Activated CD8-positive, alpha-beta memory T cell treated with anti-CD3 and anti-CD28 coated beads for 4 hours (primary cell): Measurements from ENCODE around the gene PIAS2.
A peak's percentile ranks its signal among the peaks of the same experiment; 100 is the strongest.
"Not testable (repeated sequence)": the region's sequence is repeated elsewhere in the genome, so short reads cannot be mapped to it uniquely, and the experiment has no call there.

Source experiments
- DNase-seq, 2 donors: peaks; one replicate each; pipeline ENCODE4 v3.0.0-alpha.2; 2020; ENCODE audit warnings: low read depth in 2 of 2

The PIAS2 gene, protein sequence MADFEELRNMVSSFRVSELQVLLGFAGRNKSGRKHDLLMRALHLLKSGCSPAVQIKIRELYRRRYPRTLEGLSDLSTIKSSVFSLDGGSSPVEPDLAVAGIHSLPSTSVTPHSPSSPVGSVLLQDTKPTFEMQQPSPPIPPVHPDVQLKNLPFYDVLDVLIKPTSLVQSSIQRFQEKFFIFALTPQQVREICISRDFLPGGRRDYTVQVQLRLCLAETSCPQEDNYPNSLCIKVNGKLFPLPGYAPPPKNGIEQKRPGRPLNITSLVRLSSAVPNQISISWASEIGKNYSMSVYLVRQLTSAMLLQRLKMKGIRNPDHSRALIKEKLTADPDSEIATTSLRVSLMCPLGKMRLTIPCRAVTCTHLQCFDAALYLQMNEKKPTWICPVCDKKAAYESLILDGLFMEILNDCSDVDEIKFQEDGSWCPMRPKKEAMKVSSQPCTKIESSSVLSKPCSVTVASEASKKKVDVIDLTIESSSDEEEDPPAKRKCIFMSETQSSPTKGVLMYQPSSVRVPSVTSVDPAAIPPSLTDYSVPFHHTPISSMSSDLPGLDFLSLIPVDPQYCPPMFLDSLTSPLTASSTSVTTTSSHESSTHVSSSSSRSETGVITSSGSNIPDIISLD

DNA sequence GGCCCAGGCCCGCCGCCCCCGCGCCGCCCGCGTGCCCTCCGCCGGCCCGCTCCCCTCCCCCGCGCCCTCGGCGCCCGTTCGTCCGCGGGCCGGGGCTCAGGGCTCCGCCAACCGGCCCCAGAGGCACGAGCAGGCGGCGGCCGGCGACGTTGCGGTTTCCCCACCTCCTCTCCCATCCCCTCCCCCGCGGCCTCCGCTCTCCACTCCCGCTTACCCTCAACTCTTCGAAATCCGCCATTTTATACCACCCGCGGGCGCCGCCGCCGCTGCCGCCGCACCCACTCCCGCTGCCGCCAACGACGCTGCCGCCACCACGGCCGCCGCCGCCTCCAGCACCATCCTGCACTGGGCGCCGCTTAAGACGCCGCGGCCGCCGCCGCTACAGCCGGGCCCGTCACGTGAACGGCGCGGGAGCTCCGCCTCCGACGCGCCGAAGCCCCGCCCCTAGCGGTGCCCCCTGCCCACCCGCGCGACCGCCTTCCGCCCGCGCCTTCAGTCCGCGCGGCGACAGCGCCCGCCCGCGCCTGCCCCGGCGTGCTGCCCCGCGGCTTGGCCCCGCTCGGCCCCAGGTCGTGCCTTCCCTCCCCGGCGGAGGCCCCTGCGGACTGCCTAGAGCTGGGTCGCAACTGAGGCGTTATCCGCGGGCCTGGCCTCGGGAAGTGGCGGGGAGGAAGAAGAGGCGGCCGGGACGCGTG, at the start of gene PIAS2, which contains the start of gene KATNAL2:
PIAS2 (minus strand) TSS at position 400 of the 695 bp plus-strand sequence; CDS start at position 238, 162 bp downstream.
KATNAL2 (plus strand) TSS at position 495 of the 695 bp plus-strand sequence. CDS start 29,271 bp downstream, outside the sequence.
- peak; percentile 45 to 47 for DNase-seq

DNA sequence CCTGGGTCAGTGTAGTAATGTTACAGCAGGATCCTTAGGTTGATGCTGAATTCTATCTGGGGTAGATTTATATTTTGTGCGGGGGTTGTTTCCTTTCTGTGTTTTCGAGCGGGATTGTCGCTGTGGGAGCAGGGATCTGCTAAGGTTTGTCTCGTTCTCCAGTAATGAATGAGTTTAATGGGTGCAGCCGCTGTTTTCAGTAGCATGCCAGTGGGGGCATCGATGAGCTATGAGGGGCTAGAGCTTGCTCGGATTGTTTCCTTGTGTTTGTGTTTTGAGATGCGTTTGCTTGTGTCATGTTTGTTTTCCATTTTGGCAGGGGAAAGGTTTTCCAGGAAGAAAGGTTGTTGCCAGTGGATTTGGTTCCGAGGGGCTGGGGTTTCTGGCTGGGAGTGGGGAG, 49.0 kb upstream of the PIAS2 start:
- DNase-seq = not testable (repeated sequence)

DNA sequence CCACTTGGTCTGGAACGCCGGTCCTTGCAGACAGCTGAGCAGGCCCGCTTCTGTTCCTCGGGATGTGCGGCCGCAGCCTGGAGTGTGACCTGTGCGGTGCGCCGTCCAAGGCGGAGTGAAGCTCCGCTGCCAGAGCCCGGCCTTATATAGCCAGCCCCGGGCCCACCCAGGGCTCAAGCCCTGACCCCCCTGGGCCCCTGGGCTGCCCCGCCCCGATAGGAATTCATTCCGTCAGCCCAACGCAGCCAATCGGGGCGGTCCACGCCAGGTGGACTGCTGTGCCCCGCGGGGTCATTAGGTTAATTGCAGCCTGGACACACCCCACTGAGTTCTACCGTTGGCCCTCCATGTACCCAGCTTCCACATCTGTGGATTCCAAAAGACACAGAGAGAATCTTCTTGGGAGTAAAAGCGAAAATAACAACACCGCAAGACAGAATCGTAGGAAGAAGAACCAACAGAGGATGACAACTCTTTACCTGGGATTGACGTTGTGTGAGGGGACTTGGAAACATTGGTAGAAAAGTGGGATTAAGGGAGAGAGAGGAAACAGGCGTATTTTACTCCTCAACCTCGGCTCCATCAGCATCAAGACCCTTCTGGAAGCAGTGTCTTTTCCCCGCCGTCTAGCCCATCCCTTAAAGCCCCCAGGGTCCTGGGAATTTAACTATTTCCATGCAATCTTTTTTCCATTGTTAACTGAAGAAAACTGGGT, 47.4 kb upstream of the PIAS2 start:
- not testable (repeated sequence) for DNase-seq

DNA sequence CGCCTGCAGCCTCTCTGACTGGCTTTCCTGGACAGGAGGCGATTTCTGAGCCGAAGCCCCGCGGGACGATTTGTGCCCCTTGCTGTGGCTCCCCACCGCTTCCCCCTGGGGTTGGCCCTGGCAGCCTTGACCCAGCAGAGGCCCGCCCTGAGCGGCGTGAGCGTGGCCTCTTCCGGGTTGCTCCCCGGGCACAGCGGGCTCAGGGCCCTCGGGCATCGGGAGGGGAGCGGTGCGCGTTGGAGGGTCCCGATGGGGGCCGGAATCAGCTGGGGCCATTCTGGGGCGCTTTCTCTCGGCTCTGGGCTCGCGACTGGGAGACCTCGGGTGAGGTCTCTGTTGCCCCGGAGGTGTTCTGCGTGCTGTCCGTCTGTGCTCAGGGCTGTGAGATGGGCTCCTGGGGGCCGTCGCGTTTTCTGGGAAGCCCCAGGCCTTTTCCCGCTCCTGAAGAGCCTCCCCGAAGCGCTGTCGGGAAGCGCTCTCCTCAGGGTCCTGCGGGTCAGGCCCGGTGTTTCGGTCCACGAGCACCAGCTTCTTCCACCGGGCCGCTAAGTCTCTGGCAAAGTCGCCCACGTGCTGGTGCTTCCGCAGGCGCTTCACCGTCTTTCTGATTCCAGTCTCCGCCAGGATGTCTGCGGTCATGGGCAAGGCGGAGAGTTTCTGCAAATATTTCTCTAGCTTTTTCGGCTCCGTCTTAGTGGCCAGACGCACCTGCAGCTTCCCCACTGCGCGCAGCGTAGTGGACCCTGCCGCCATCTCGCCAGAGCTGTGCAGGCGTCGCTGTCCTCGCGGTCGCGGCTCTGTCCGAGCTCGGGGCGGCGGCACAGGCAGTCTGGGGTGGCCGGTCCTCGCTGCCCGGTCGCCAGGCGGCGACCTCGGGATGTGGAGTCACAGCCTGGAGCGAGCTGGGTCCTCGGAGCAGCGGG, 46.6 kb upstream of the PIAS2 start:
- not testable (repeated sequence) for DNase-seq

DNA sequence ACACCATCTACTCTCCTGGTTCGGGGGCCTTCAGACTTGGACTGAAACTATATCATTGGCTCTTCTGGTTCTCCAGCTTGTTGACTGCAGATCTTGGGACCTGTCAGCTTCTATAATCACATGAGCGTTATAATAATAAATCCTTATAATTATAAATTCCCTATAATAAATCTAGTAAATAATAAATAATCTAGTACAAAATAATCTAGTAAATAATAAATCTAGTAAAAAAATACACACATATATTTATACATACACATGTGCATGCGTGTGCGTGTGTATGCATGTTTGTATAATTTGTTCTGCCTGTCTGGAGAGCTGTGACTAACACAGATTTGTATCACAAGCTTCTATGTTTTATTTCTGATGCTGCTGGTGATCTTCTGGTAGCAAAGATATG, 40.9 kb upstream of the PIAS2 start:
- DNase-seq = no peak

DNA sequence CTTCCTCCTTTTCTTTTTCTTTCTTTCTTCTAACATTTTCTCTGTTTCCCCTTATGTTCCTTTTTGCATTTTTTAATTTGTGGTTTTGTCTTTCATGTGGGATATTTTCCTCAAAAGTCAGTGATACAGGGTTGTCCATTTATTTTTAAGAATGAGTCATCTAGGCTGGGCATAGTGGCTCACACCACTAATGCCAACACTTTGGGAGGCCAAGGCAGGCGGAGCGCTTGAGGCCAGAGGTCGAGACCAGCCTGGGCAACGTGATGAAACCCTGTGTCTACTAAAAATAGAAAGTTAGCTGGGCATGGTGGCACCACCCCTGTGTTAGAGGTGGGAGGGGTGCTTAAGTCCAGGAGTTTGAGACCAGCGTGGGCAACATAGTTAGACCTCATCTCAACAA, 35.9 kb upstream of the PIAS2 start:
- DNase-seq = no peak

DNA sequence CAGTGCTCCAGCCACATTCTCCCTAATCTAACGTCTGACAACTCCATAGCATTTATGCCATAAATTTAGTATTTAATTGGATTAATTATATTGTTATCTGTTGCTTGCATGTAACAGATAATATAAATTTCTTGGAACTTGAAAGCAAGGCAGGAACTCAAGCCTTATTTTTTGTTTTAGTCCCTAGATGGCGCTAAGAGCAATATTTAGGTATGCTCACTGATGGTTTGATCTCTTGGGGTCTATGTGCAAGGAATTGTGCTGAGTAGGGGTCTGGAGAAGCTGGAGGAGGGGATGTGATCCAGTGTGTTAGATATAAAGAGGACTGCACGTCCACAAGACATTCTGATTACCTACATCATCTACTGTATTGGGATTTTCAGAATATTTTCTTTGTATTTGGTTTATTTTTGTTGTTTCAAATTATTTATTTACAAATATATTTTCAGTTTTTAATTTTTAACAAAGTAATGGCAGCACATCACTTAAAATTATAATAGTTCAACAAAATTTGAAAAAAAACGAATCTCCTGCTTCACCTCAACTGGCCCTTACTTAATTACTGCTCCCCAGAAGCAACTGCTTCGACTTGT, 32.9 kb upstream of the PIAS2 start:
- no peak for DNase-seq

DNA sequence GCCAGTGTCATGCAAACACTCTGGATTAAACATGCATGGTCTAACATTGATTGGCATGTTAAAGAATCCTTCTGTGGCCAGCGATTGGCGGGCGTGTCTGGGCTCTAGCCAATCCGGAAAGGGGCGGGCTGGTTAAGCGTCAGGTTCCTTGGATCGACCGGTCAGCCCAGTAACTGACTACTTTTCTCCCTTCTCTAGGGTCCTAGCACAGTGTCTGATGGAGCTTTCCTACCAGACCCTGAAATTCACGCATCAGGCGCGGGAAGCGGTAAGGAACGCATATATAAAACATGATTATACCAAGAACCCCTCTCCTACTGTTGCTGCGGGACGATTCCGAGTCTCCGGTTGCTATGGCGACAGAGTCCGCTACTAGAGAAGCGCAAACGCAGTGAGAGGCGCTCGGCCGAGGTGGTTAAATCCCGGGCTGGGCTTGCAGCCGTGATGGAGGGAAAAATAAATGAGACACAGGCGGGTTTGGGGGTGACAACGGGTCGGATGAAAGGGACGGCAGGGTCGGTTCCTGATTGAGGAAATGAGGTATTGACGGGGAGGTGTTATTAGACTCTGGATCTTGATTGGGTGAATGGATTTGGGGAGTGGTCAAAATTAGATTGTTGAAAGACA, 29.5 kb upstream of the PIAS2 start:
- DNase-seq = no peak

DNA sequence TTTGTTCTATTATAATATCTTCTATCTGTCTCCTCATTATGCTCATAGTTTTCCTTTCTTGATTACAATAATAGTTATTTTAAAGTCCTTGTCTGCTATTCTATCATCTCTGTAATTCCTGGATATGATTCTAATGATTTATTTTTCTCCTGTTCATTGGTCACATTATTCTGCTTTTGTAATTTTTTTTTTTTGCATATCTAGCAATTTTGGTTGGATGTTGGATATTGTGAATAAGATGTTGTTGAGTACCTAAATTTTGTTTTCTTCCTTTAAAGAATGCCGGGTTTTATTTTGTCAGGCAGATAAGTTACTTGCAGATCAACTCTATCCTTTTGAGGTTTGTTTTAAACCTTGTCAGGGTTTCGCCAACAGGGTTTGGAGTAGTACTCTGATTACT, 25.3 kb upstream of the PIAS2 start:
- no peak for DNase-seq

DNA sequence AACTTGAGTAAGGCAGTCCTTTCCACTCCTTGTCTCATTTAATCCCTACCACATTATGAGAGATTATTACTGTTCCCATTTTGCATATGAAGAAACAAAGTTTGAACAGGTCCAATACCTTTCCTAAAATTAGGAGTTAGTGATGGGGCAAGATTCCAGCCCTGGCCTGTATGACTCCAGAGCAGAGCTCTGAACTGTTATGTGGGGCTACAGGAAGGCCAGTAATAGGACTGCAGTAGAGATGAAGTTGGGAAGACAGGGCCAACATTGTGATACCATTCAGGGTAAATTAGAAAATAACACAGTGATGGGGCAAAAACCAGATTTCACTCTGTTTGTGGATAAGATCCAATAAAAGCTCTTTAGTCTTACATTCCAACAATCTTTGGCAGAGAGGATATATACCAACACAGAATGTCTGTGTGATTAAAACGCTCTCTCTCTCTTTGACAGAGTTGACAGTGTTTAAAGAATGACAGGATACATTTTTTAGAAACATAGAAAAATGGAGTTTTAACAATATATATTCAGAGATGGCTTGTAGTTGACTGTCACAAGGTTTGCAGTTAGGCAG, 22.8 kb upstream of the PIAS2 start:
- DNase-seq = no peak

DNA sequence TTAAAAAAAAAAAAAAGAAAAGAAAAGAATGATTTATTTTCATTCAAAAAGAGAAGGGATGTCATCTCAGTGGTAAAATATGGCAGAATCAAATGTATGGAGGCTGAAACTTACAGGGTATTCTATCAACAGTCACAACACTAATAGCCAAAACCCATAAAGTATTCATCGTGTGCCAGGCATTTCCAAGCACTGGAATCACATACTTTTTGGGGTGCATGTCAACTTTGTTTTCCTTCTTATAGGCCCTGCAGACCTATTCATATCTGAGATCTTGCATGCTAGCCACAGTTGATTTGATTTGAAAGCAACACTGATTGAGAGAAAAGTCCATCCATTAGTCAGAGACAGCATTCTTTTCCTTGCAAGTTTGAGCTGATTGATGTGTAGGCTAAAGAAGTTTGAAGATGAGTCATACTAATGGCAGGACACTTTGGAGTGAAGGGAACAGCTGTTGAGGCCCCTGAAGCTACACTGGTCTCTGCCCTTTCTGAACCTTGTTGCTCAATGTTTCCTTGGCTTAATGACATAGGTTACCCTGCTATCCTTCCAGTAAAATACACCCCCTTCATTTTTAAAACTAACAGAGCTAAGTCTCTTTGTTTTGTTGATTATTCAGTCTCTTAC, 22.1 kb upstream of the PIAS2 start:
- no peak for DNase-seq

DNA sequence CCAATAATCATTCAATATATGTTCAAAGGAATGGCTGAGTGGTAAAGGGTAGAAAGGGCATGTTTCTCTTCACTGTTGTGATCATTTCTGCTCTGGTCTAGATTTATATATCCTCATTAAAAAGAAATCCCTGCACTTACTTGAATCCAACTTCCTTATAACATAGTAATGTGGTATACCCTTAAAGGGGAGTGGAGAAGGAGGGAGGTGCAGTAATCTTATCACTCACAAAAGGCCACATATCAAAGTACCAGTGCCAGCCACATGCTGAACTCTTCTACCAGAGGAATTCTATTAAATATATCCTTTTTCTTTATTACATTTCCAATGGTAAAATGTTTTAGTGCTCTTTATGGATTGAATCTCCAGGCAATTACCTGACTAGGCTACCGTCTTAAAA, 3.3 kb upstream of the PIAS2 start:
- DNase-seq = no peak

DNA sequence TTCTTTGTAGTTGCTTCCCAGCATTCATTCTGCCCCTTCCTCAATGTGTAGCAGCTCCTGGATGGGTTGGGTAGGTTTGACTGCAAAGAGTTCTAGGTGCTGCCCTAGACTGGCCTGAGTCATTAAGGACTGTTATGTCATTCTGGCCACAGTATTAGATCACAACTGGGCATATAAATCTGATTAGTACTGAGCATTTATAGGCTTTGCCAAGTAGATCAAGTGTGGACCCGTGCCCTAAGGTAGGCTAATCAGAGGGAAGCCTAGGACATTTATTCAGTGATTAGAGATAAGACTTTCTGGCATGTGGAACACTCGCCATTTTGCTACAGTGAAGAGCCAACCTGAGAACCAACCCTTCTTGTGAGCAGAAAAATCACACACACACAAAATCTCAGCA, 2.8 kb upstream of the PIAS2 start:
- DNase-seq = no peak

DNA sequence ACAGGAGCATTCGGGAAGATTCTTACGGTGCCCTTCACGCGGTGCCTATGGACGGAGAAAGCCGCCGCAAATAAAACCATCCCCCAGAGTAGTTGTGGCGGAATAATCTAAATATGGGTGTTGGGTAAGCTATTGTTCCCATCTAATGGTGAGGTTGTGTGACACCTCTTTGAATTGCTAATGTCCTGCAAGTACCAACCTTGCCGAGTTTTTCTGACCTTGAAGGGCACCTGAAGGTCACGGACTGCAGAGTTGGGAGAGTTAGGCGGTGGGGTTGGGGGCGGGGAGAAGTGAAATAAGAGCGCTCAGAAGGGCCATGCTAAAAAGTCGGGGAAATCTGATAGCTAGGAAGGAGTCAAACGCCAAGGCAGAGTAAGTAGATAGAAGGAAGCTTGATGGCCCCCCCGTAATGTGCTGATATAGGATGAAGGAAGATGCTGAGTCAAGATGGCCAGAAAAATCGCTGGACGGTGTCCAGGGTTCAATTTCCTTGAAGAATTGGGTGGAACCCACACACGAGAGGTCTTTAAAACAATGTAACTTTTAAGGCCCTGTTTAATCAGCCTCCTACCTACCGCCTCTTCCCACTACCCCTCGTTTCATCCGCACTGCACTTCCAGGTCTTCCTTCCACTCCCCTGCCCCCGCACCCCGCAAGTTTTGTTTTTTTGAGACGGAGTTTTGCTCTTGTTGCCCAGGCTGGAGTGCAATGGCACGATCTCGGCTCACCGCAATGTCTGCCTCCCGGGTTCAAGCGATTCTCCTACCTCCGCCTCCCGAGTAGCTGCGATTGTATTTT, 695 bp upstream of the PIAS2 start:
- no peak for DNase-seq

DNA sequence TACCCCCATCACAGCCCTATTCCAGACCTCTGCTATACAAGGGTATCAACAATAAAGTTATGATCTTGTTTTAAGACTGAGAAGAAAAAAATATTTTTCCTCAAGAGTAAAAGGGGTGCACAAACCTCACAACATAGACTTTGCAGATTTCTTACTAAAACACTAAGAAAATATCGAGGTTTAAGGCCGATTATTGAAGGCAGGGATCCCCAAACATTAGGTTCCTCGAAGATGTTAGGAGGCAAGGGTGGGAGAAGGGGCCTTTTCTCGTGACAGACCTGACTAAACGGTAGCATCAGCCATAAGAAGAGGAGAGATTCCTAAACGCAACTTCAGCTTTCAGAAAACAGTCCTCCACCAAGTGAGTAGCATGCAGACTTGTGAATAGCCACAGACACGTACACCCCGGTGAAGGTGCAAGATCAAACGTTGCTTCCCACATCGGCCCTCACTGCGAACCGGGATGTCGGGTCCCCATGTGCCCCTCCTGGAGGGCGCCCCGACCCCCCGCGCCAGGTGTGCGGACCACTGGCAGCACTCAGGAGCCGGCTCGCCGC, 678 bp downstream of the PIAS2 start:
- DNase-seq = peak in 1 of 2 donors; percentile 12

DNA sequence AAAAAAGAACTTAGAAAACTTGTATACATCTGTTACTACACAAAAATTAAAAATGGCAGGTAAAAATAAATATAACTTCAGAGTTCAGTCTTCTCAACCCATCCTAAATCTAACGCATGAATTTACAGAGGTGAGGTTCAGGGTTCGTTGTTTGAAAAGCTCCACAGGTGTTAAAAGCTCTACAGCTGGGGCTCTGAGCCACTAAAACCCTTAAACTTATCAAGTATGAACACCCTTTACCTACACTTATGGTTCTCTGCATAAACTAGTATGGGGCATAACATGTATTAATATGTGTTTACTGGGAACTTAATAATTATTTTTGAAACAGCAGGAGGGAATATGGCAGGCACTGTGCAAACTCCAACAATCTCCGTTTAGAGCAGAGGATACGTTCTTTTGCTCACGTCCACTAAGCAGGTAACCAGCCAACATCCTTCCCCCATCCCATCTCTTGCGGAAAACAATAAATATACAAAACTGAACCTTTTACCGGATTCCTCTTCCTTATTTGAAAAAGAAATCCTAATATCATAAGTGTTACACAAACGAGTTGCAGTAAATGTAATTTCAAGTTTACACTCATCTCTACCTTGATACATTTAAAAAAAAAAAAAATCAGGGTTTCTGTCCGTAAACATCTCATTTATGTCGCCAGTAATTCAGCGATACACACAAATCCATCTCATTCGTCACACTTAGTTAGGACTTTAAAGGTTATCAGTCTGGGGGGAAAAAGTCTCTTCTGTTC, 1.3 kb downstream of the PIAS2 start:
- DNase-seq = no peak

DNA sequence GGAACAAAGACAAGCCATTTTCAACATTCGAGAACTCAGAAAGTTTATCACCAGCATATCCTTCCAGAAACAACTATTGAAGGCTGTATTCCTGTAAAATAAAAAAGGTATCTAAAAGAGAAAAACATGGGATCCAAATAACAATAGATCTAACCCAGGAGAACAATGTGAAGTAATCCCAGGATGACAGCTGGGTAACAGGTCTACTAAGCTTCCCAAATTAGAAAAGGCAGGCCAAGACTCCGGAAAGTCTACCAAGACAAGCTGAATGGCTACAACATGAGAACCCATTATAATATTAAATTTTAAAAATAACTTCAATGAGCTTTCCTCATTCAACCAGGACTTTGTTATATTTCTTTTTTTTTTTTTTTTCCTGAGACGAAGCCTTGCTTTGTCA, 6.5 kb downstream of the PIAS2 start:
- no peak for DNase-seq
